Glutamatergic neuron (in vitro differentiated cells): ENCODE results near the gene TAF6. TPM values are rescaled to one million over a fixed set of nuclear protein-coding genes. Genes with fewer than 3 reads are reported as not detected.
"Not testable (repeated sequence)": the region's sequence is repeated elsewhere in the genome, so short reads cannot be mapped to it uniquely, and the experiment has no call there.

Source experiments
- DNase-seq: peaks from one replicate; pipeline ENCODE4 v3.0.0; 2022
- H3K27ac Mint-ChIP-seq: one replicate; pipeline ENCODE4 v1.8.0; 2020; ENCODE audit warnings: mild to moderate bottlenecking, mixed read lengths, inconsistent platforms; ENCODE audit not compliant: unreplicated experiment
- H3K27me3 Mint-ChIP-seq: one replicate; pipeline ENCODE4 v1.8.0; 2020; ENCODE audit warnings: mild to moderate bottlenecking, moderate library complexity, mixed read lengths, inconsistent platforms; ENCODE audit not compliant: unreplicated experiment
- H3K36me3 Mint-ChIP-seq: one replicate; pipeline ENCODE4 v1.8.0; 2020; ENCODE audit warnings: mild to moderate bottlenecking, mixed read lengths, inconsistent platforms; ENCODE audit not compliant: unreplicated experiment
- H3K4me1 Mint-ChIP-seq: one replicate; pipeline ENCODE4 v1.8.0; 2020; ENCODE audit warnings: mild to moderate bottlenecking, low read depth, mixed read lengths, inconsistent platforms; ENCODE audit not compliant: unreplicated experiment
- H3K4me3 Mint-ChIP-seq: one replicate; pipeline ENCODE4 v1.8.0; 2020; ENCODE audit warnings: mild to moderate bottlenecking, mixed read lengths, inconsistent platforms; ENCODE audit not compliant: unreplicated experiment
- H3K9me3 Mint-ChIP-seq: one replicate; pipeline ENCODE4 v1.8.0; 2020; ENCODE audit warnings: mild to moderate bottlenecking, moderate library complexity, mixed read lengths, inconsistent platforms; ENCODE audit not compliant: unreplicated experiment
- total RNA-seq: library from RNA; stranded (reverse); fragmentation: NEBNext Ultra II Directional; extraction: Animal tissue kit (Norgen Biotek cat#: 25700); gene quantifications from one replicate; pipeline ENCODE4 v1.2.1, GENCODE V29; 2021; ENCODE audit not compliant: unreplicated experiment
- TF ChIP-seq, protein P1 (sequence below): fragments of 200-600 bp; sonication (generic); IDR thresholded peaks from one replicate; pipeline ENCODE4 v1.5.0; 2021; ENCODE audit not compliant: partially characterized antibody, unreplicated experiment

TAF6 gene
- total RNA-seq, 1 donor from 2014 or later = 63.1 TPM

DNA sequence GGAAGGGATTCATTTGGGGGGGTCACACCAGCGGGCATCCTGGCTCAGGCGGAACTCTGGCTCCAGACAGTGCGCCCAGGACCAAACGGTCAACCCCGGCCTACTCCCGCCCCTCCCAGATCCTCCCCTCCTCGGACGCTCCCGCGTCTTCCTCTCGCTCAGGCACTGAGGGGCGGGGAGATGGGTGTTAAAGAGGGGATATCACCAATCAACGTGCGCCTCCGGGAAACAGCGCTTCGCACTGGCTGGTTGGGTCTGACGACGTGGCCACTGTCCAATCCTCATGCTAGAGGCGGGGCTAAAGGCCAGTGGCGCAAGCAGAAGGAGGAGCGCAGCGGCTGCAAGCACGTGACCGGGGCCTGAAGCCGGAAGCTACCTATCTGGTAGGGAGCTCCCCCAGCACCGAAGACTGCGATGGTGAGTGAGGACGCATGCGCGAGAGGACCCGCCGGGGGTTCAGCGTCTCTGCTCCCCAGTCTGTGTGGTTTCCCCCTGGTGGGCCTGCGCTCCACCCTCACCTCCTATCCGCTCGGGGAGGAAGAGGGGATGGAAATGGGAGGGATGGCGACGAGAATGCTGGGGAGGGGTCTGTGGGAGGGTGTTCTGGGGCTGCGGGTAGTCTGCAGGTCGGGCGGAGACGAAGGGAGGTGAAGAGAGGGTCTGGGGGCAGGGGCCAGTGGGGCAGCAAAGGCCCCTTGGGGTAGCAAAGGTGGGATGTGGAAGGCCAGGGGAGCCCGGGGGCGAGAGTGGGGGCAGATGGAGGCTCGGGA lies 29.6 kb upstream of the TAF6 start, which contains the start of gene LAMTOR4:
LAMTOR4 (plus strand) TSS at position 360 of the 770 bp plus-strand sequence; CDS start at position 415, 55 bp downstream.
- H3K27me3 Mint-ChIP-seq = peaks cover 4% of the 10 kb centered on the region
- peak within 1 kb of the TSS; percentile 97 for H3K4me3 Mint-ChIP-seq
- peak; percentile 95 for DNase-seq
- no peaks in the 10 kb centered on the region for H3K4me1 Mint-ChIP-seq
- peaks cover 5% of the 10 kb centered on the region for H3K36me3 Mint-ChIP-seq
- H3K27ac Mint-ChIP-seq = peak within 1 kb of the TSS; percentile 94
- TF ChIP-seq, protein P1, sequence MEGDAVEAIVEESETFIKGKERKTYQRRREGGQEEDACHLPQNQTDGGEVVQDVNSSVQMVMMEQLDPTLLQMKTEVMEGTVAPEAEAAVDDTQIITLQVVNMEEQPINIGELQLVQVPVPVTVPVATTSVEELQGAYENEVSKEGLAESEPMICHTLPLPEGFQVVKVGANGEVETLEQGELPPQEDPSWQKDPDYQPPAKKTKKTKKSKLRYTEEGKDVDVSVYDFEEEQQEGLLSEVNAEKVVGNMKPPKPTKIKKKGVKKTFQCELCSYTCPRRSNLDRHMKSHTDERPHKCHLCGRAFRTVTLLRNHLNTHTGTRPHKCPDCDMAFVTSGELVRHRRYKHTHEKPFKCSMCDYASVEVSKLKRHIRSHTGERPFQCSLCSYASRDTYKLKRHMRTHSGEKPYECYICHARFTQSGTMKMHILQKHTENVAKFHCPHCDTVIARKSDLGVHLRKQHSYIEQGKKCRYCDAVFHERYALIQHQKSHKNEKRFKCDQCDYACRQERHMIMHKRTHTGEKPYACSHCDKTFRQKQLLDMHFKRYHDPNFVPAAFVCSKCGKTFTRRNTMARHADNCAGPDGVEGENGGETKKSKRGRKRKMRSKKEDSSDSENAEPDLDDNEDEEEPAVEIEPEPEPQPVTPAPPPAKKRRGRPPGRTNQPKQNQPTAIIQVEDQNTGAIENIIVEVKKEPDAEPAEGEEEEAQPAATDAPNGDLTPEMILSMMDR = no peak
- H3K9me3 Mint-ChIP-seq = peaks cover 4% of the 10 kb centered on the region

DNA sequence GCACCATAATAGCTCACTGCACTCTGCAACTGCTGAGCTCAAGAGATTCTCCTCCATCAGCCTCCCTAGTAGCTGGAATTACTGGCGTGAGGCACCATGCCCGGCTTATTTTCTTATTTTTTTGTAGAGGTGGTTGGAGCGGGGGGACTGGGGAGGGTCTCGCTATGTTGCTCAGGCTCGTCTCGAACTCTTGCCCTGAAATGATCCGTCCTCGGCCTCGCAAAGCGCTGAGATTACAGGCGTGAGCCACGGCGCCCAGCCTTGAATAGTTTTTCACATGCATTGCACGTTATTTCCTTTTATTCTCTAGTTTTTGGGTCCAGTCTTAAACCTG lies 29.0 kb upstream of the TAF6 start:
- H3K27me3 Mint-ChIP-seq = peaks cover 4% of the 10 kb centered on the region

DNA sequence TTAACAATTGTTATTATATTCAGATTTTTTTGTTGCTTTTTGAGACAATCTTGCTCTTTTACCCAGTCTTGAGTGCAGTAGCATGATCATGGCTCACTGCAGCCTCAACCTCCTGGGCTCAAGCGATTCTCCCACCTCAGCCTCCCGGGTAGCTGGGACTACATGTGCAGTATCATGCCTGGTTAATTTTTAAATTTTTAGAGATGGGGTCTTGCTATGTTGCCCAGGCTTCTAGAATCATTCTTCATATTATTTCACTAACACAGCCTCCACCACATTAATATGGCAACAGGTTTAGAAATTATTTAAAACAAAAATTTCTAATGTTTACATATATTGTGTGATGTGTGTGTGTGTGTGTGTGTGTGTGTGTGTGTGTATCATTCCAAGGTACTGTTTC lies 28.1 kb upstream of the TAF6 start:
- peaks cover 5% of the 10 kb centered on the region for H3K36me3 Mint-ChIP-seq
- no peak for DNase-seq
- H3K27ac Mint-ChIP-seq = no peak overlapping the region
- TF ChIP-seq, protein P1 = no peak
- H3K4me1 Mint-ChIP-seq = no peaks in the 10 kb centered on the region
- peaks cover 4% of the 10 kb centered on the region for H3K27me3 Mint-ChIP-seq
- no peak overlapping the region for H3K4me3 Mint-ChIP-seq
- H3K9me3 Mint-ChIP-seq = peaks cover 4% of the 10 kb centered on the region

More for the DNA sequence above, 29.0 kb upstream of the TAF6 start:
- Mint-ChIP-seq H3K36me3 (peaks cover 5% of the 10 kb centered on the region), H3K27ac (peak overlapping the region; percentile 94), H3K9me3 (peaks cover 4% of the 10 kb centered on the region), H3K4me1 (no peaks in the 10 kb centered on the region), H3K4me3 (peak overlapping the region; percentile 97)
- TF ChIP-seq, protein P1 = no peak
- DNase-seq = no peak

DNA sequence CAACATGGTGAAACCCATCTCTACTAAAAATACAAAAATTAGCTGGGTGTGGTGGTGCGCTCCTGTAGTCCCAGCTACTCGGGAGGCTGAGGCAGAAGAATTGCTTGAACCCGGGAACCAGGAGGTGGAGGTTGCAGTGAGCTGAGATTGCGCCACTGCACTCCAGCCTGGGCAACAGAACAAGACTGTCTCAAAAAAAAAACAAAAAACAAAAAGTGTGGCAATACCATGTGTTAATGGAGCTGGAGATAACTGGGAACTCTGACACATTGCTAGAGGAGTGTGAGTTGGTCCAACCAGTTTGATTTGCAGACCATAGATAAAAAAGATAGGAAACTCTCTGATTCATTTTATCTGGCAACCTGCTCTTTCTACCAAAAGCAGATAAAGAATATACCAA lies 27.2 kb upstream of the TAF6 start:
- not testable (repeated sequence) for H3K36me3 Mint-ChIP-seq, H3K9me3 Mint-ChIP-seq, H3K4me3 Mint-ChIP-seq, H3K4me1 Mint-ChIP-seq, H3K27ac Mint-ChIP-seq, H3K27me3 Mint-ChIP-seq, DNase-seq

DNA sequence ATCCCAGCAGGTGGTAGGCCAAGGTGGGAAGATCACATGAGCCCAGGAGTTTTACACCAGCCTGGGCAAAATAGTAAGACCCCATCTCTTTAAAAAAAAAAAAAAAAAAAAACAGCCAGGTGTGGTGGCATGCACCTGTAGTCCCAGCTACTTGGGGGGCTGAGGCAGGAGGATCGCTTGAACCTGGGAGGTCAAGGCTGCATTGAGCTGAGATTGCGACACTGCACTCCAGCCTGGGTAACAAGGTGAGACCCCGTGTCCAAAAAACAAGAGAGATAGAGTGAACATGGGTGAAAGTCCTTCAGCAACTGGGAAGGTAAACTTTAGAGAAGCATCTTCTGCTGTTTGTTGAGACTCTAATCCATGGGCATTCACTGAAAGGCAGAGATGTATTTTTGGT lies 23.3 kb upstream of the TAF6 start:
- TF ChIP-seq, protein P1 = no peak
- H3K27me3 Mint-ChIP-seq = peaks cover 2% of the 10 kb centered on the region
- no peak overlapping the region for H3K27ac Mint-ChIP-seq
- no peaks in the 10 kb centered on the region for H3K9me3 Mint-ChIP-seq
- no peaks in the 10 kb centered on the region for H3K36me3 Mint-ChIP-seq
- DNase-seq = no peak
- no peaks in the 10 kb centered on the region for H3K4me1 Mint-ChIP-seq
- H3K4me3 Mint-ChIP-seq = no peak overlapping the region
